Measurements from ENCODE around the gene PHLDB3. TPM values are rescaled to one million over a fixed set of nuclear protein-coding genes. Genes with fewer than 3 reads are reported as not detected.
"Not testable (repeated sequence)": the region's sequence is repeated elsewhere in the genome, so short reads cannot be mapped to it uniquely, and the experiment has no call there.

PHLDB3 gene
- polyA plus RNA-seq, 1 donor from 2014 or later, result 5.6 TPM

- Histone ChIP-seq H3K4me3 (ENCODE audit: low read length) (no peak overlapping the region), H2AFZ (ENCODE audit: low read depth, low read length) (no peak overlapping the region), H4K20me1 (ENCODE audit: insufficient read depth) (no peaks in the 10 kb centered on the region), H3K4me2 (ENCODE audit: low read length) (no peak overlapping the region), H3K9me2 (ENCODE audit: insufficient read depth, low read length) (no peaks in the 10 kb centered on the region), H3K27me3 (ENCODE audit: insufficient read depth, low read depth, low read length) (no peaks in the 10 kb centered on the region), H3K27ac (ENCODE audit: low read length) (no peak overlapping the region), H3K36me3 (ENCODE audit: insufficient read depth, low read length) (no peaks in the 10 kb centered on the region), H3K9ac (ENCODE audit: low read length) (no peak overlapping the region), H3K9me3 (ENCODE audit: low read length) (no peaks in the 10 kb centered on the region), H3K79me2 (replicated peaks; ENCODE audit: insufficient read depth, low read length) (no peaks in the 10 kb centered on the region), H3F3A (ENCODE audit: insufficient read depth, low read length, poor library complexity, severe bottlenecking) (no peaks in the 10 kb centered on the region)
- TF ChIP-seq, protein P1, sequence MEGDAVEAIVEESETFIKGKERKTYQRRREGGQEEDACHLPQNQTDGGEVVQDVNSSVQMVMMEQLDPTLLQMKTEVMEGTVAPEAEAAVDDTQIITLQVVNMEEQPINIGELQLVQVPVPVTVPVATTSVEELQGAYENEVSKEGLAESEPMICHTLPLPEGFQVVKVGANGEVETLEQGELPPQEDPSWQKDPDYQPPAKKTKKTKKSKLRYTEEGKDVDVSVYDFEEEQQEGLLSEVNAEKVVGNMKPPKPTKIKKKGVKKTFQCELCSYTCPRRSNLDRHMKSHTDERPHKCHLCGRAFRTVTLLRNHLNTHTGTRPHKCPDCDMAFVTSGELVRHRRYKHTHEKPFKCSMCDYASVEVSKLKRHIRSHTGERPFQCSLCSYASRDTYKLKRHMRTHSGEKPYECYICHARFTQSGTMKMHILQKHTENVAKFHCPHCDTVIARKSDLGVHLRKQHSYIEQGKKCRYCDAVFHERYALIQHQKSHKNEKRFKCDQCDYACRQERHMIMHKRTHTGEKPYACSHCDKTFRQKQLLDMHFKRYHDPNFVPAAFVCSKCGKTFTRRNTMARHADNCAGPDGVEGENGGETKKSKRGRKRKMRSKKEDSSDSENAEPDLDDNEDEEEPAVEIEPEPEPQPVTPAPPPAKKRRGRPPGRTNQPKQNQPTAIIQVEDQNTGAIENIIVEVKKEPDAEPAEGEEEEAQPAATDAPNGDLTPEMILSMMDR (IDR thresholded peaks at IDR 0.05; ENCODE audit: poor library complexity, severe bottlenecking), result no peak
- TF ChIP-seq SMC3 (conservative IDR thresholded peaks at IDR 0.05; ENCODE audit: poor library complexity) (no peak), POLR2AphosphoS5 (IDR thresholded peaks at IDR 0.05) (no peak), MXI1 (conservative IDR thresholded peaks at IDR 0.05; ENCODE audit: poor library complexity, severe bottlenecking) (no peak), RAD21 (conservative IDR thresholded peaks at IDR 0.05) (no peak), EP300 (conservative IDR thresholded peaks at IDR 0.05; ENCODE audit: poor library complexity, severe bottlenecking) (no peak), EZH2 (IDR thresholded peaks at IDR 0.05; ENCODE audit: borderline replicate concordance, insufficient read depth, low read length, poor library complexity, severe bottlenecking) (no peak), TAF1 (IDR thresholded peaks at IDR 0.05; ENCODE audit: low read depth) (no peak)
- TF ChIP-seq, protein P2, sequence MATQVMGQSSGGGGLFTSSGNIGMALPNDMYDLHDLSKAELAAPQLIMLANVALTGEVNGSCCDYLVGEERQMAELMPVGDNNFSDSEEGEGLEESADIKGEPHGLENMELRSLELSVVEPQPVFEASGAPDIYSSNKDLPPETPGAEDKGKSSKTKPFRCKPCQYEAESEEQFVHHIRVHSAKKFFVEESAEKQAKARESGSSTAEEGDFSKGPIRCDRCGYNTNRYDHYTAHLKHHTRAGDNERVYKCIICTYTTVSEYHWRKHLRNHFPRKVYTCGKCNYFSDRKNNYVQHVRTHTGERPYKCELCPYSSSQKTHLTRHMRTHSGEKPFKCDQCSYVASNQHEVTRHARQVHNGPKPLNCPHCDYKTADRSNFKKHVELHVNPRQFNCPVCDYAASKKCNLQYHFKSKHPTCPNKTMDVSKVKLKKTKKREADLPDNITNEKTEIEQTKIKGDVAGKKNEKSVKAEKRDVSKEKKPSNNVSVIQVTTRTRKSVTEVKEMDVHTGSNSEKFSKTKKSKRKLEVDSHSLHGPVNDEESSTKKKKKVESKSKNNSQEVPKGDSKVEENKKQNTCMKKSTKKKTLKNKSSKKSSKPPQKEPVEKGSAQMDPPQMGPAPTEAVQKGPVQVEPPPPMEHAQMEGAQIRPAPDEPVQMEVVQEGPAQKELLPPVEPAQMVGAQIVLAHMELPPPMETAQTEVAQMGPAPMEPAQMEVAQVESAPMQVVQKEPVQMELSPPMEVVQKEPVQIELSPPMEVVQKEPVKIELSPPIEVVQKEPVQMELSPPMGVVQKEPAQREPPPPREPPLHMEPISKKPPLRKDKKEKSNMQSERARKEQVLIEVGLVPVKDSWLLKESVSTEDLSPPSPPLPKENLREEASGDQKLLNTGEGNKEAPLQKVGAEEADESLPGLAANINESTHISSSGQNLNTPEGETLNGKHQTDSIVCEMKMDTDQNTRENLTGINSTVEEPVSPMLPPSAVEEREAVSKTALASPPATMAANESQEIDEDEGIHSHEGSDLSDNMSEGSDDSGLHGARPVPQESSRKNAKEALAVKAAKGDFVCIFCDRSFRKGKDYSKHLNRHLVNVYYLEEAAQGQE (IDR thresholded peaks at IDR 0.05; ENCODE audit: borderline replicate concordance), result no peak
These were observed 47.1 kb upstream of the PHLDB3 start for GRCh38 chr19:43551399-43552197.

- Histone ChIP-seq H3K9ac (ENCODE audit: low read length) (no peak overlapping the region), H3K36me3 (ENCODE audit: insufficient read depth, low read length) (no peaks in the 10 kb centered on the region)
- TF ChIP-seq TAF1 (IDR thresholded peaks at IDR 0.05; ENCODE audit: low read depth), result no peak
These were observed 44.2 kb upstream of the PHLDB3 start for GRCh38 chr19:43548706-43549105.

DNA sequence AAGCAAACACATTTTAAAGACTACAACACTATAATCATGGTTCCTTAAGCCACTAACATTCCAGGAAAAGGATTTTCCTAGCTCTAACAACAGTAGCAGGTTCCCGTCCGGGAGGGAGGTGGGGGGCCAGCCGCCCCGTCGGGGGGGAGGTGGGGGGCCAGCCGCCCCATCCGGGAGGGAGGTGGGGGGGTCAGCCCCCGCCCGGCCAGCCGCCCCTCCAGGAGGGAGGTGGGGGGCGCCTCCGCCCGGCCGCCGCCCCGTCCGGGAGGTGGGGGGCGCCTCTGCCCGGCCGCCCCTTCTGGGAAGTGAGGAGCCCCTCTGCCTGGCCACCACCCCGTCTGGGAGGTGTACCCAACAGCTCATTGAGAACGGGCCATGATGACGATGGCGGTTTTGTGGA lies 43.4 kb upstream of the PHLDB3 start:
- not testable (repeated sequence) for H4K20me1 ChIP-seq (ENCODE audit: insufficient read depth); H3K79me2 ChIP-seq (replicated peaks; ENCODE audit: insufficient read depth, low read length); H3K27me3 ChIP-seq (ENCODE audit: insufficient read depth, low read depth, low read length); H3F3A ChIP-seq (ENCODE audit: insufficient read depth, low read length, poor library complexity, severe bottlenecking); H2AFZ ChIP-seq (ENCODE audit: low read depth, low read length); H3K27ac ChIP-seq (ENCODE audit: low read length); H3K4me3 ChIP-seq (ENCODE audit: low read length); H3K9me3 ChIP-seq (ENCODE audit: low read length); H3K36me3 ChIP-seq (ENCODE audit: insufficient read depth, low read length); H3K9me2 ChIP-seq (ENCODE audit: insufficient read depth, low read length); H3K4me2 ChIP-seq (ENCODE audit: low read length); H3K9ac ChIP-seq (ENCODE audit: low read length)

More at GRCh38 chr19:43548706-43549105, 44.2 kb upstream of the PHLDB3 start:
- H3K4me3 ChIP-seq (ENCODE audit: low read length), result no peak overlapping the region
- H3K27ac ChIP-seq (ENCODE audit: low read length), result no peak overlapping the region
- H3K9me2 ChIP-seq (ENCODE audit: insufficient read depth, low read length), result no peaks in the 10 kb centered on the region
- no peaks in the 10 kb centered on the region for H3K27me3 ChIP-seq (ENCODE audit: insufficient read depth, low read depth, low read length)
- H3K4me2 ChIP-seq (ENCODE audit: low read length), result no peak overlapping the region
- no peak overlapping the region for H2AFZ ChIP-seq (ENCODE audit: low read depth, low read length)
- H3F3A ChIP-seq (ENCODE audit: insufficient read depth, low read length, poor library complexity, severe bottlenecking), result no peaks in the 10 kb centered on the region
- H4K20me1 ChIP-seq (ENCODE audit: insufficient read depth), result no peaks in the 10 kb centered on the region
- no peaks in the 10 kb centered on the region for H3K79me2 ChIP-seq (replicated peaks; ENCODE audit: insufficient read depth, low read length)
- H3K9me3 ChIP-seq (ENCODE audit: low read length), result no peaks in the 10 kb centered on the region

Measured in neural cell (in vitro differentiated cells).